ENCODE results near the gene NTRK3. TPM values are rescaled to one million over a fixed set of nuclear protein-coding genes. Genes with fewer than 3 reads are reported as not detected.

Gene NTRK3
- total and polyA plus RNA-seq, 2 of the 13 experiments (the other 11 are each of a cell fraction or from before 2014, with no cell fraction given): not detected

- Histone ChIP-seq H3K4me2 (ENCODE audit: low read depth, low read length) (no peak overlapping the region), H3K4me1 (ENCODE audit: insufficient read depth, low read length) (no peaks in the 10 kb centered on the region), H4K20me1 (ENCODE audit: insufficient read depth, low read length) (no peaks in the 10 kb centered on the region), H2AFZ (ENCODE audit: low read length) (no peak overlapping the region), H3K36me3 (replicated peaks in 1 of 2; ENCODE audit: control insufficient read depth in 1 of 2, insufficient read depth in 2 of 2, low read length in 2 of 2) (no peaks in the 10 kb centered on the region), H3K9me3 (ENCODE audit: low read length) (no peaks in the 10 kb centered on the region), H3K4me3 (replicated peaks in 1 of 3; ENCODE audit: insufficient read depth in 1 of 3, low read depth in 2 of 3, low read length in 3 of 3) (no peak overlapping the region), H3K27ac (ENCODE audit: extremely low read length, insufficient read depth, low read length) (no peak overlapping the region), H3K9ac (ENCODE audit: insufficient read depth, low read depth, low read length) (no peak overlapping the region), H3K27me3 (ENCODE audit: control insufficient read depth in 1 of 2, insufficient read depth in 2 of 2, low read length in 2 of 2) (peaks cover 0 to 9% of the 10 kb centered on the region in 2 experiments; a peak in 3 of 5 replicates), H3K79me2 (ENCODE audit: insufficient read depth, low read length) (no peaks in the 10 kb centered on the region)
- WGBS (ENCODE audit: low lambda C conversion rate): 11% methylated on average over 2 of the region's 2 CpGs
- TF ChIP-seq TFAP4 (IDR thresholded peaks at IDR 0.05; ENCODE audit: borderline replicate concordance, low read depth) (no peak), NFIB (CRISPR knock-in tag; IDR thresholded peaks at IDR 0.05; ENCODE audit: borderline replicate concordance) (no peak), MAX (IDR thresholded peaks at IDR 0.05) (no peak), ZNF256 (CRISPR knock-in tag; conservative IDR thresholded peaks at IDR 0.05) (no peak), PLRG1 (conservative IDR thresholded peaks at IDR 0.05) (no peak)
- TF ChIP-seq, protein P1, sequence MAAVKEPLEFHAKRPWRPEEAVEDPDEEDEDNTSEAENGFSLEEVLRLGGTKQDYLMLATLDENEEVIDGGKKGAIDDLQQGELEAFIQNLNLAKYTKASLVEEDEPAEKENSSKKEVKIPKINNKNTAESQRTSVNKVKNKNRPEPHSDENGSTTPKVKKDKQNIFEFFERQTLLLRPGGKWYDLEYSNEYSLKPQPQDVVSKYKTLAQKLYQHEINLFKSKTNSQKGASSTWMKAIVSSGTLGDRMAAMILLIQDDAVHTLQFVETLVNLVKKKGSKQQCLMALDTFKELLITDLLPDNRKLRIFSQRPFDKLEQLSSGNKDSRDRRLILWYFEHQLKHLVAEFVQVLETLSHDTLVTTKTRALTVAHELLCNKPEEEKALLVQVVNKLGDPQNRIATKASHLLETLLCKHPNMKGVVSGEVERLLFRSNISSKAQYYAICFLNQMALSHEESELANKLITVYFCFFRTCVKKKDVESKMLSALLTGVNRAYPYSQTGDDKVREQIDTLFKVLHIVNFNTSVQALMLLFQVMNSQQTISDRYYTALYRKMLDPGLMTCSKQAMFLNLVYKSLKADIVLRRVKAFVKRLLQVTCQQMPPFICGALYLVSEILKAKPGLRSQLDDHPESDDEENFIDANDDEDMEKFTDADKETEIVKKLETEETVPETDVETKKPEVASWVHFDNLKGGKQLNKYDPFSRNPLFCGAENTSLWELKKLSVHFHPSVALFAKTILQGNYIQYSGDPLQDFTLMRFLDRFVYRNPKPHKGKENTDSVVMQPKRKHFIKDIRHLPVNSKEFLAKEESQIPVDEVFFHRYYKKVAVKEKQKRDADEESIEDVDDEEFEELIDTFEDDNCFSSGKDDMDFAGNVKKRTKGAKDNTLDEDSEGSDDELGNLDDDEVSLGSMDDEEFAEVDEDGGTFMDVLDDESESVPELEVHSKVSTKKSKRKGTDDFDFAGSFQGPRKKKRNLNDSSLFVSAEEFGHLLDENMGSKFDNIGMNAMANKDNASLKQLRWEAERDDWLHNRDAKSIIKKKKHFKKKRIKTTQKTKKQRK (IDR thresholded peaks at IDR 0.05; ENCODE audit: low read length): no peak
- CTCF ChIA-PET (ENCODE audit: low intra/inter-chr PET ratio, low total read pairs): no interaction called here
- in situ Hi-C loops (cut with HindIII; ENCODE audit: extremely low pct_ligation_motif_present, low pct_unique_long_range_greater_than_20kb): no loop called here
- ATAC-seq (no peak), DNase-seq (ENCODE audit: low spot score) (no peak), FAIRE-seq (no peak)
- POLR2A ChIA-PET: no interaction called here
- intact Hi-C loops (cut with micrococcal nuclease; ENCODE audit: unreplicated experiment): no loop called here
- no TSS peak for BruUV-seq (replicated peaks)
Observed at GRCh38 chr15:88230823-88231222, 25.7 kb downstream of the NTRK3 start.
